Measurements from ENCODE around the gene FAM53B.

- no peak for TF ChIP-seq CTCF (IDR thresholded peaks at IDR 0.05)
- TF ChIP-seq POLR2A (IDR thresholded peaks at IDR 0.05), result no peak
Observed at GRCh38 chr10:124648131-124648475, 96.1 kb downstream of the FAM53B start.

All from body of pancreas (tissue), 4 donors.